Muscle of leg (tissue), 11 donors: ENCODE results near the gene UIMC1. TPM values are rescaled to one million over a fixed set of nuclear protein-coding genes. Genes with fewer than 3 reads are reported as not detected.

ENCODE experiments used
- DNase-seq: peaks from one replicate; pipeline ENCODE4 v3.0.0; 2013
- H3K27ac ChIP-seq: one replicate; pipeline ENCODE4 v1.5.1; 2013; ENCODE audit warnings: mild to moderate bottlenecking, low read length, control low read depth
- H3K27me3 ChIP-seq: one replicate; pipeline ENCODE4 v1.6.1; 2013; ENCODE audit warnings: low read length; ENCODE audit not compliant: control insufficient read depth, insufficient read depth
- H3K36me3 ChIP-seq: one replicate; pipeline ENCODE4 v1.6.1; 2013; ENCODE audit warnings: low read length; ENCODE audit not compliant: control insufficient read depth, insufficient read depth
- H3K4me1 ChIP-seq: one replicate; pipeline ENCODE4 v1.6.1; 2013; ENCODE audit warnings: low read length; ENCODE audit not compliant: control insufficient read depth, insufficient read depth
- H3K4me3 ChIP-seq: one replicate; pipeline ENCODE4 v1.5.1; 2013; ENCODE audit warnings: low read length, control low read depth
- H3K9me3 ChIP-seq: replicated peaks from 2 replicates; pipeline ENCODE4 v1.6.1; 2013; ENCODE audit warnings: low read depth, low read length; ENCODE audit not compliant: control insufficient read depth
- WGBS: methylation state at CpG from one replicate; pipeline ENCODE4 v1.1.5; 2013; ENCODE audit warnings: missing lambda C conversion rate; ENCODE audit not compliant: insufficient coverage; 5-methylcytosine and 5-hydroxymethylcytosine counted together
- polyA plus RNA-seq, 8 donors: library from polyadenylated mRNA; unstranded; fragments of 120-200 nt; gene quantifications; one replicate each; pipeline versions ENCODE4 v1.2.1 to v1.2.3, GENCODE V29; 2013; ENCODE audit warnings: inconsistent platforms in 1 of 8, low replicate concordance in 1 of 8; ENCODE audit not compliant: insufficient read length in 8 of 8, insufficient read depth in 1 of 8
- total RNA-seq: library from RNA; stranded (reverse); fragments of 120-200 nt; gene quantifications from one replicate; pipeline ENCODE4 v1.2.4, GENCODE V29; 2013

Gene UIMC1
- total and polyA plus RNA-seq, 9 donors: 23.1 to 31.1 (median 28.3) TPM

- no CpG with 5 or more reads among the region's 1 CpG for WGBS
- DNase-seq: no peak
- no peak overlapping the region for H3K4me3 ChIP-seq
- H3K4me1 ChIP-seq: no peaks in the 10 kb centered on the region
- no peak overlapping the region for H3K27ac ChIP-seq
- no peaks in the 10 kb centered on the region for H3K27me3 ChIP-seq
- peaks cover 21% of the 10 kb centered on the region for H3K36me3 ChIP-seq
- H3K9me3 ChIP-seq: no peaks in the 10 kb centered on the region
Measured at GRCh38 chr5:176938472-176938871, 68.1 kb downstream of the UIMC1 start.

GRCh38 chr5:176935017-176935416 lies 71.6 kb downstream of the UIMC1 start:
- H3K9me3 ChIP-seq: no peaks in the 10 kb centered on the region
- H3K4me1 ChIP-seq: no peaks in the 10 kb centered on the region
- no peak overlapping the region for H3K27ac ChIP-seq
- no peak overlapping the region for H3K4me3 ChIP-seq
- no peaks in the 10 kb centered on the region for H3K27me3 ChIP-seq
- DNase-seq: no peak
- peaks cover 27% of the 10 kb centered on the region for H3K36me3 ChIP-seq
- WGBS: no CpG with 5 or more reads among the region's 1 CpG

- peaks cover 27% of the 10 kb centered on the region for H3K36me3 ChIP-seq
- H3K27ac ChIP-seq: no peak overlapping the region
- DNase-seq: no peak
- 94% methylated on average over 4 of the region's 7 CpGs for WGBS
- H3K4me1 ChIP-seq: no peaks in the 10 kb centered on the region
- no peaks in the 10 kb centered on the region for H3K27me3 ChIP-seq
- no peak overlapping the region for H3K4me3 ChIP-seq
- H3K9me3 ChIP-seq: no peaks in the 10 kb centered on the region
Measured at GRCh38 chr5:176934309-176934930, 72.2 kb downstream of the UIMC1 start.

GRCh38 chr5:176929654-176930053 lies 76.9 kb downstream of the UIMC1 start:
- no peak overlapping the region for H3K27ac ChIP-seq
- peaks cover 18% of the 10 kb centered on the region for H3K36me3 ChIP-seq
- no peaks in the 10 kb centered on the region for H3K4me1 ChIP-seq
- no peaks in the 10 kb centered on the region for H3K27me3 ChIP-seq
- no peak for DNase-seq
- H3K9me3 ChIP-seq: no peaks in the 10 kb centered on the region
- H3K4me3 ChIP-seq: no peak overlapping the region
- no CpG with 5 or more reads among the region's 1 CpG for WGBS

- Histone ChIP-seq H3K9me3 (no peaks in the 10 kb centered on the region), H3K4me1 (no peaks in the 10 kb centered on the region), H3K27ac (no peak overlapping the region), H3K36me3 (peaks cover 12% of the 10 kb centered on the region), H3K4me3 (no peak overlapping the region), H3K27me3 (no peaks in the 10 kb centered on the region)
- 88% methylated on average over 1 of the region's 3 CpGs for WGBS
- no peak for DNase-seq
Measured at GRCh38 chr5:176927562-176927961, 79.0 kb downstream of the UIMC1 start.

GRCh38 chr5:176922817-176923216 lies 83.8 kb downstream of the UIMC1 start:
- Histone ChIP-seq H3K4me1 (no peaks in the 10 kb centered on the region), H3K36me3 (peaks cover 8% of the 10 kb centered on the region), H3K9me3 (no peaks in the 10 kb centered on the region), H3K27me3 (no peaks in the 10 kb centered on the region), H3K27ac (no peak overlapping the region), H3K4me3 (no peak overlapping the region)
- 91% methylated on average over 1 of the region's 2 CpGs for WGBS
- DNase-seq: no peak

GRCh38 chr5:176921714-176922113 lies 84.9 kb downstream of the UIMC1 start:
- no peaks in the 10 kb centered on the region for H3K27me3 ChIP-seq
- no peak overlapping the region for H3K27ac ChIP-seq
- 76% methylated on average over 2 of the region's 3 CpGs for WGBS
- no peak for DNase-seq
- no peak overlapping the region for H3K4me3 ChIP-seq
- H3K9me3 ChIP-seq: no peaks in the 10 kb centered on the region
- H3K36me3 ChIP-seq: peaks cover 8% of the 10 kb centered on the region
- H3K4me1 ChIP-seq: no peaks in the 10 kb centered on the region

- no peaks in the 10 kb centered on the region for H3K27me3 ChIP-seq
- 92% methylated on average over 6 of the region's 6 CpGs for WGBS
- H3K4me3 ChIP-seq: no peak overlapping the region
- H3K36me3 ChIP-seq: peaks cover 10% of the 10 kb centered on the region
- DNase-seq: no peak
- no peak overlapping the region for H3K27ac ChIP-seq
- no peaks in the 10 kb centered on the region for H3K4me1 ChIP-seq
- H3K9me3 ChIP-seq: no peaks in the 10 kb centered on the region
Measured at GRCh38 chr5:176918613-176919012, 88.0 kb downstream of the UIMC1 start.

GRCh38 chr5:176916337-176916736 lies 90.2 kb downstream of the UIMC1 start:
- Histone ChIP-seq H3K27ac (no peak overlapping the region), H3K4me1 (no peaks in the 10 kb centered on the region)

GRCh38 chr5:176915906-176916305 lies 90.7 kb downstream of the UIMC1 start:
- Histone ChIP-seq H3K36me3 (peaks cover 10% of the 10 kb centered on the region), H3K27ac (no peak overlapping the region), H3K4me1 (no peaks in the 10 kb centered on the region), H3K4me3 (no peak overlapping the region), H3K9me3 (no peaks in the 10 kb centered on the region), H3K27me3 (no peaks in the 10 kb centered on the region)
- WGBS: no CpG with 5 or more reads among the region's 2 CpGs
- no peak for DNase-seq

More at GRCh38 chr5:176916337-176916736, 90.2 kb downstream of the UIMC1 start:
- no peak overlapping the region for H3K4me3 ChIP-seq
- H3K36me3 ChIP-seq: peaks cover 10% of the 10 kb centered on the region
- H3K27me3 ChIP-seq: no peaks in the 10 kb centered on the region
- DNase-seq: no peak
- no peaks in the 10 kb centered on the region for H3K9me3 ChIP-seq

- no peak for DNase-seq
- Histone ChIP-seq H3K4me3 (no peak overlapping the region), H3K36me3 (peaks cover 16% of the 10 kb centered on the region), H3K27me3 (no peaks in the 10 kb centered on the region), H3K4me1 (no peaks in the 10 kb centered on the region), H3K9me3 (no peaks in the 10 kb centered on the region), H3K27ac (no peak overlapping the region)
- no CpG with 5 or more reads among the region's 2 CpGs for WGBS
Measured at GRCh38 chr5:176912115-176912514, 94.5 kb downstream of the UIMC1 start.
